HK-2 (cell line): Measurements from ENCODE around the gene ACSS3.

Experiments used
- DNase-seq: peaks from one replicate; pipeline ENCODE4 v3.0.0-alpha.2; 2018; ENCODE audit not compliant: unreplicated experiment

ACSS3 gene

DNA sequence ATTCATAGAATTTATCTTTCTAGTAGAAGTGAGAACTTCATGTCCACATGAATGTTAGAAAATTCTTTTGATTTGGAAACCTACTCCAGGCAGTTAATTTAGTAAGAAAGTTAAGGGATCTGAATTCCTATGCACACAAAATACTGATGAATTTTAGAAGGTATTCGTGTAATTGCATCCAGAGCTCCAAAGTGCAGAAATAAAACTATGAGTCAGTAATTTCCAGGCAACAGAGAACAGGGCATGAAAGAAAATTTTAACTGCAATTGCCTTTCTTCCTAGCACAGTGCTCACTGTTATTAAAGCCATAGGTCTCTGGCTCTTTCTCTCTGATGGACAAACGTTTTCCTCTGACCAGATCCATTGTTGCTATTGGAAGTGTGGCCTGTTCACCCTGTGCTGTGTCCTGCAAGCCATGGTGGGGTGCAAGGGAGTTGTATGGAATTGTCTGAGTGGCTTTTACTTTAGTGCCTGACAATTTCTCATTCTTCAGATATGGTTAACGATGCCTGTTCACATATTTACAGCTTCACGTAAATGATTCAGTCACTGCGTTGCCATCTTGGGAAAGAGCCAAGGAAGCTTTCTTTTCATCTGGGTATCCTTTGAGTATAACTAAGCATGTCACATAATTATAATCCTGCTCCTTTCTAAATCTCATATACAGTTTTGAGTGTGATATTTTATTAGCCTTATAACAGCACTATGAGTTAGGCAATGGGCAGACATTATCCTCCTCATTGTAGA, 145.1 kb downstream of the ACSS3 start:
- DNase-seq = no peak

DNA sequence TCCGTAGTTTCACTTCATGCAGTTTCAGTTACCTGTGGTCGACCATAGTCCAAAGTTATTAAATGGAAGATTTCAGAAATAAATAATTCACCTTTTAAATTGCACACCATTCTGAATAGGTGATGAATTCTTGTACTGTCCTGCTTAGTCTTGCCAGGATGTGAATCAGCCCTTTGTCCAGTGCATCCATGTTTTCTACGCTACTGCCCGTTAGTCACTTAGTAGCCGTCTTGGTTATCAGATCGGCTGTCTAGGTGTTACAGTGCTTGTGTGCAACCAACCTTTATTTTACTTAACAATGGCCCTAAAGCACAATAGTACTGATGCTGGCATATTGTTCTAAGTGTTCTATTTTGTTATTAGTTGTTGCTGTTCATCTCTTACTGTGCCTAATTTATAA, 146.7 kb downstream of the ACSS3 start:
- no peak for DNase-seq

DNA sequence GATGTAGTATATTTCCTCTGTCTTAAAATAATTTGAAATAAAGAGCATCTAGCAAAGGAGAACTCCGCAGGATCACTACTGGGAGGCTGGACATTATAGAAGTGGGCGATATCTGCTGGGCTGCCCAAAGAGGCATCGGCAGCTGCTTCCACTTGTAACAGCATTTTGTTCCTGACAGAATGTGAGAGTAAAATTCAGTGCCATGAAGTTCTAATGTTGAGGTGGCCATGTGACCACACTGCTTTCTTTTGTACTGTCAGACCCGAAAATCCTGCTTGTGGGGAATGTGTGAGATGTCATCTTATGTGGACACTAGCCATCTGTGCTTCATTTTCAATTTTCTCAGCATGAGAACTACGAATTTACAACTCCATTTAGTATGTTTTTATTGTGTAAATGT, 151.9 kb downstream of the ACSS3 start:
- DNase-seq = no peak

DNA sequence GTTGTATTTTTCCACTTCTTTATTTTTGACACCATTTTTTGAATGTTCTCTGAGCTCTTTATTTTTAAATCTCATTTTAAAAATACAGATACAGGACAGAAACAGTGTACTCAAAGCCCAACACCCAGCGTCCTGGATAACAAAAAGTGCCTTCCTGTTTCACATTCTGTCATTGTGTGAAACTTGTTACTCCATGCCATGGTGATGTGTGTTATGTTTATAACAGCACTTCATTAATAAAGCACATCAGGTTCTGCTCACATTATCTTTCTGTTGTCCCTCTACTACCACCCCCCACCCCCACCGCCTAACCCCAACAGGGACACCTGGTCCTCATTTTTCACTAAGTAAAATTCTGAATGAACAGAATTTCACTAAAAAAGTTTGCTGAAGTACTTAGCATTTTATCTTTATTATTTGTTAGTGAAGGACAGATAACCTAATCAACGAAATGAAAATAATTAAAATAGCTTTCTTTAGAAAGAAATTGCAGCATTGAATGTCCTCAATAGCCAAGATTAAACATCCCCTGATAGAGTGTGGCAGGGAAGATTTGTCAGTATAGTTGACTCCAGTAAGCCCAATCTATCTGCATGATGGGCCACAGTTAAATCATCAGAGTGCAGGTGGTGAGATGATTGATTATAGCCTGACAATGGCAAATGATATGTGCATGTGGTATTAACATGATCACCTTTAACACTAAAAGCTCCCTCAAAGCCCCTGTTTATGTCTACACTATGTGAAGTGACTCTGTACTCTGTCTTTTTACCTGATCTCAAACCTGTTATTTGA, 153.9 kb downstream of the ACSS3 start:
- no peak for DNase-seq

DNA sequence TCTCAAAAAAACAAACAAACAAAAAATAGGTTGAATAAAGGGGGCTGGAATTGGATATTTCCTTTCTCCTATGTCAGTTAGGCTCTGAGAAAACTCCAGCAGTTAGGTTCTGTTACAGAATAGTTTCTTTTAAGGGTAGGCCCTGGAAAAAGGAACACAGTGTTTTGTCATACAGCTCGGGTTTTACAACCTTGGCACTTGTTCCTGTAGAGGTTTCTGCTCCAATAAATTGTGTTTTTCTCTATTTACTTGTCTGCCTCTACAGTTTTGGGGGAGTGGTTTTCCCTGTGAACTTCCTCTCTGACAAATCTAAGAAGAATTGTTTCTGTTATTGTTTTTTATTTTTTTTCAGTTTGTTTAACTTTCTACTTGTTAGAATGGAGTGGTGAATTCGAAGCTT, 167.6 kb downstream of the ACSS3 start:
- no peak for DNase-seq

DNA sequence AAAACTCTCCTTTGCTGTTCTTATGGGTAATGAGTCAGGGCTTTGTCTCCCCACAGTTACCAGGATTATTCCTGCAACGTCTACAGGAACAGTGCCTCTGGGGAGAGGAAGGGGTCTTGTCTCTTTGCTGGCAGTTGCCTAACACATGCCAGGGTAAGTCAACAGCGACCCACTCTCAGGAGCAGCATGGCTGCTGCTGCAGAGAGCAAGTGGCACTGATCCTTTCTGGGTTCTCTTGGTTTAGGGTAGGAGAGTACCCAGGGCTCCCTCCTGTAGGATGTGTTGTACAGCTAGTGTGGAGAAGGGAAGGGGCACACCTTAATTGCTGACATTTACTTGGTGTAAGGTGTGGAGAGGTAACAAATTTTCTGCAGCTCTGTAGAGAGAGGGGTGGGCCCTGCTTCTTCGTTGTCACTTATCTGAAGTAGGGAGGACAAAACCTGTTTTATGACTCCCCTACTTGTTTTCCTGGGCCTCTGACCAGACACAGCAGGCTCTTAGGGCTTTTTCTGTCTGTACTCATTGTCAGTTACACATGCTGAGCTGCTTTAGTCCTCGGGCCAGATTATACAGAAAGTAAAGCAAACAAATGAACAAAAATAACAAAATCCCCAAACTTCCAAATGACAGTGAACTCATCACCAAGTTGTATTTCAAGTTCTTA, 168.2 kb downstream of the ACSS3 start:
- no peak for DNase-seq

DNA sequence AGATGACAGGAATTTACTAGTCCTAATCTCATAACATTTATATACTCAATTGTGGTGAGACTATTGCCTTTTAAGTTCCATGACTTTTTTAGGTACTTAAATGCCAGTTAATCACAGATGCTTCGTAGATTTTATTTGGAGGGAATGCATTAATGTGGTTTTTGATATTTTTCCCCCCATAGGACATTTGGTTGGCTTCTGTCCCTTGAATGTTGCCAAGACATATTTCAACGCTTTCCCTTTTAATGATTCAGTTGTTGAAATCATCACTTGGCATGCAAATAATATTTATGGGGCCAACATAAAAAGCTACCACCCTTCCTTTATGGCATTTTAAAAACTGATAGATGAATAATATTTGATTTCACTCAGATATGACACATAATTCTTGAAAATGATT, 172.1 kb downstream of the ACSS3 start:
- DNase-seq = no peak

DNA sequence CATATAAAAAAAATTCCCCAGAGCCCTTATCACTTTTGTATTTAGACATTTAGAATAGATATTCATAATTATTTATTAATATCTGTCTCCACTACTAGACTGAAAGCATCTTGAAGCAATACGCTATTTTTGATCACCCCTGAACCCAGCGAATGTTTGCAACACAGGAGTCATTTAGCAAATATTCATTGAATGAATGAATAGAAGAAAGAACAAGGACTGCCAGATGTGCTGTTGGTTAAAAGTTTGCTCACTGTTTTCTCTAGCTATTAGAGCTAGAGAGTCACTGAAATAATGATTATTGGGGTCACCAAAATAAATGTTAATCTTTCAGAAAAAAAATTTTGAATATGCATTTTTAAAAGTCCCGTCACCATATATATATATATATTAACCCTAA, 174.3 kb downstream of the ACSS3 start:
- no peak for DNase-seq

- no peak for DNase-seq
These were observed 175.5 kb downstream of the ACSS3 start for GRCh38 chr12:81253360-81253759.

- no peak for DNase-seq
These were observed 177.6 kb downstream of the ACSS3 start for GRCh38 chr12:81255456-81255855.

DNA sequence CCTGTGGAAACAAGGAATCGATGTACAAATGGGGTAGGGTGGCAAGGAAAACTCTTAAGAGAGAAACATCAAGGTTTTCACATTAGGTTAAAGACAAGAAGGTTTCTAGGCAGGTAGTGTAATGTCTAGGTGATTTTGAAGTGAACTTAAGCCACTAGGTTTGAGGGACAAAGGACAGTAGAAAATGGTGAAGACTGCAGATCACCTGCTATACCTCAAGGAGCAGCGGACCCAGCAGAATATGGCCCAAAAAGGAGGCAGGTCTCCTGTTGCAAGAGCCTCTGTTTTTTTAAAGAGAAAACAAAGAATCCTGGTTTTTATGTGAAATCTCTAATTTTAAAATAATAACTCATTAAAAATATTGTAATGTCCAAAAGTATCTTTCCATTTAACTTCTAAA, 178.1 kb downstream of the ACSS3 start:
- DNase-seq = no peak

GRCh38 chr12:81257947-81258551, 180.2 kb downstream of the ACSS3 start:
- no peak for DNase-seq

DNA sequence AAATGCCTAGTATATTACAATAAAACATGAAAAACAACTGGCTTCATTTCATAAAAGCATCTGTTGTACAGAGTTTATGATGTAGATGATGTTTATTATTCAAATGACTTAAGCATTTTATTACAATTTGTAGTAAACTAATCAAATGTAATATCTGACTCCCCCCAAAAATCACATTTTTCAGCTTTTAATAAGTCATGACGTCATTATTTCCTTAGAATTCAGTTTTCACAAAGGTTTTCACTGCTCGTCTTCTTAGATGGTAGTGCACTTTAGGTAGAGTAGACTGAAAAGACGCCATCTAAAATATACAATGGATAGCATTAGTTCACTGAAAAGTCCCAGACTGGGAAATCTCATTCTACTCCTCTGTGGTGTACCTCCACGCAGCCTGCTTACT, 181.5 kb downstream of the ACSS3 start:
- DNase-seq = no peak

DNA sequence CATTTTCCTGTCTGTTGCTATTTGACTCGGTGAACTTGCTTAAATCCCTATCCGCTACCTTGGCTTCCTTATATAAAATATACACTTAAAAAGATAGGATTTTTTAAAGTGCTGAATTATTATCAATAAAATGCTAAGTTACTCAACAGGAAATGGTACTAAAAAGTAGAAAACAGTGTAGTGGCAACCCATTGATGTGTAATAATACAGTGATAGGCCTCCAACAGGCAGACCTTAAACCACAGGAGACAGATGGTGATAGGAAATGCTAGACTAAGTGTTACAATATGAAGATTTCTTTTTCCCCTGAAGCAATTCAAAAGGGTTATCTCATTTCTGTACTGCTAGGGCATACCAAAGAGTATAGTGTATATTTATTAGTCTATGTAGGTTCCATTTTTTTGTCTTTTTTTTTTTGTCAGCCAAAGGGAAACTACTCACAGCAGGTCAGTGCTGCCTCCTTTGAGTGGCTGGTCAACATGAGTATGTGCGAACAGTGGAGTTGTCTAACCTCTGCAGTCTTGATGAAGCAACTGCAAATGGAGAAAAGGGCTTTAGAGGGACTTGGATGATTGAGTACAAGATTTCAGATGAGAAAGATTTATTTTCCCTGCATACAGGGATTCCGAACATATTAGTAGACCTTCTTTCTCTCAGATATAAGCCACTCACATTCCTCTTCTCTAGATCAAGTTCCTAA, 183.8 kb downstream of the ACSS3 start:
- no peak for DNase-seq

DNA sequence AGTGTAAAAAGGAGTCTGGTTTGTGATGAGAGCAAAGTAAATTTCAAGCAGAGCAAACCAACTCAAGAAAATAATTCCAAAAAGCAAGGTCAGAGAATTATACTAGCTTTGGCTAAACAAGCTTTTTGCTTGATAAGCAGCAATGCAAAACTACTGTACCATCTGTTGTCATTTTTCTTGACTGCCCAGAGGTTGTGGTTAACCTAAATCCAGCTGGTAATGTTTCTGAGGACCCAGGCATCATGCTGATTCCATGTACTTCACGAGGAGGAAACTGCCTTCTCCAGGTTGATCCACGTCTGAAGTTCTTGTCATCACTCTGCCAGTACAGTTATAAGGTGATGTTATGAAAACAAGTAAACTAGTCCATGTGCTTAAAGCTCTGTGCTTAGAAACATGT, 185.2 kb downstream of the ACSS3 start:
- DNase-seq = no peak

GRCh38 chr12:81270385-81270784, 192.5 kb downstream of the ACSS3 start:
- no peak for DNase-seq

GRCh38 chr12:81274637-81275529, 197.0 kb downstream of the ACSS3 start:
- DNase-seq = no peak

GRCh38 chr12:81284137-81284536, 206.3 kb downstream of the ACSS3 start:
- DNase-seq = no peak

DNA sequence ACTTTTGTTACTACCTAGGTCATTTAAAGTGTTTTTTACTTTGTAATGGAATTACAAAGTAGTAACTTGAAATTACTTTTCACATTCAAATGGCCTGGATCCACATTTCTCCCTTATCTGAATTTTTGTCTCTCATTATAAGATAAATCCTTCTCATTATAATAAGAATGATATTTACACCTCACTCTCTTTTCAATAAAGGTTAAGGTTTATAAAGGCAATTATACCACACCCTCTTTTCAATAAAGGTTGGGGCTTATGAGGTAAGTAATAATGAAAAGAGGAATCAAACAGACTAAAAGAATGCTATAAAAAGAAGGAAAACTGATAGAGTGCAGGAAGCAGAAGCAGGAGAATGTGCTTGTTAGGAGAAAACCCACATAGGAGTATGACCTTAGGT, 210.8 kb downstream of the ACSS3 start:
- no peak for DNase-seq

GRCh38 chr12:81294325-81295190, 216.7 kb downstream of the ACSS3 start:
- no peak for DNase-seq
